Liver (tissue), 9 donors: ENCODE data around the gene FNDC1. TPM values are rescaled to one million over a fixed set of nuclear protein-coding genes. Genes with fewer than 3 reads are reported as not detected.
"Not testable (repeated sequence)": the region's sequence is repeated elsewhere in the genome, so short reads cannot be mapped to it uniquely, and the experiment has no call there.

ENCODE experiments used
- DNase-seq: peaks from one replicate; pipeline ENCODE4 v3.0.0-alpha.2; 2017; ENCODE audit warnings: low spot score
- H3K27ac ChIP-seq, 2 donors: one replicate each; pipeline ENCODE4 v1.7.0; 2013; ENCODE audit warnings: inconsistent platforms in 2 of 2, low read length in 2 of 2, control low read depth in 1 of 2, low read depth in 1 of 2, mild to moderate bottlenecking in 1 of 2
- H3K27me3 ChIP-seq, 4 donors: one replicate each; pipeline versions ENCODE4 v1.6.1 to v1.7.0; 2013; ENCODE audit warnings: low read length in 3 of 4, inconsistent platforms in 1 of 4, mild to moderate bottlenecking in 1 of 4, moderate library complexity in 1 of 4; ENCODE audit not compliant: control insufficient read depth in 4 of 4, insufficient read depth in 4 of 4
- H3K36me3 ChIP-seq, 4 donors: one replicate each; pipeline versions ENCODE4 v1.6.1 to v1.7.0; 2013; ENCODE audit warnings: low read length in 3 of 4, mild to moderate bottlenecking in 3 of 4, low read depth in 1 of 4, moderate library complexity in 1 of 4; ENCODE audit not compliant: control insufficient read depth in 4 of 4, insufficient read depth in 3 of 4
- H3K4me1 ChIP-seq, 4 donors: one replicate each; pipeline versions ENCODE4 v1.6.1 to v1.7.0; 2013; ENCODE audit warnings: low read length in 3 of 4, mild to moderate bottlenecking in 3 of 4, moderate library complexity in 1 of 4; ENCODE audit not compliant: control insufficient read depth in 4 of 4, insufficient read depth in 4 of 4
- H3K4me3 ChIP-seq, 3 donors: one replicate each; pipeline versions ENCODE4 v1.6.1 to v1.7.0; 2013; ENCODE audit warnings: low read length in 3 of 3, control low read depth in 1 of 3, low read depth in 1 of 3, mild to moderate bottlenecking in 1 of 3
- H3K9ac ChIP-seq, 2 donors: one replicate each; pipeline ENCODE4 v1.7.0; 2013; ENCODE audit warnings: low read length in 2 of 2, mild to moderate bottlenecking in 2 of 2, moderate library complexity in 2 of 2, control low read depth in 1 of 2, low read depth in 1 of 2
- H3K9me3 ChIP-seq, 4 donors: one replicate each; pipeline versions ENCODE4 v1.6.1 to v1.7.0; 2013; ENCODE audit warnings: low read length in 3 of 4; ENCODE audit not compliant: control insufficient read depth in 4 of 4
- CTCF ChIP-seq: fragments of 150-350 bp; IDR thresholded peaks from 2 replicates; pipeline ENCODE4 v1.5.1; 2017; ENCODE audit warnings: improper control_type of control experiment, low read depth, low read length; ENCODE audit not compliant: missing input control
- EGR1 ChIP-seq, 2 donors: IDR thresholded peaks; 2 replicates each; pipeline ENCODE4 v1.6.1; 2016 to 2018; ENCODE audit warnings: antibody characterized with exemption in 2 of 2, low read depth in 2 of 2
- GABPA ChIP-seq, 2 donors: IDR thresholded peaks in 1 of 2; conservative IDR thresholded peaks in 1 of 2; 2 replicates each; pipeline ENCODE4 v1.6.1; 2016; ENCODE audit warnings: antibody characterized with exemption in 2 of 2, mild to moderate bottlenecking in 1 of 2, moderate library complexity in 1 of 2
- HNF4A ChIP-seq, 2 donors: conservative IDR thresholded peaks; 2 replicates each; pipeline ENCODE4 v1.6.1; 2016; ENCODE audit warnings: antibody characterized with exemption in 2 of 2, mild to moderate bottlenecking in 2 of 2
- JUND ChIP-seq, 2 donors: IDR thresholded peaks; 2 replicates each; pipeline ENCODE4 v1.6.1; 2016; ENCODE audit warnings: antibody characterized with exemption in 2 of 2
- NR2F2 ChIP-seq: IDR thresholded peaks from 2 replicates; pipeline ENCODE4 v1.6.1; 2016; ENCODE audit warnings: antibody characterized with exemption
- RAD21 ChIP-seq, 2 donors: IDR thresholded peaks; 2 replicates each; pipeline ENCODE4 v1.6.1; 2016; ENCODE audit warnings: antibody characterized with exemption in 2 of 2, mild to moderate bottlenecking in 2 of 2
- REST ChIP-seq: IDR thresholded peaks from 2 replicates; pipeline ENCODE4 v1.6.1; 2016; ENCODE audit warnings: antibody characterized with exemption, mild to moderate bottlenecking
- RXRA ChIP-seq, 2 donors: IDR thresholded peaks; 2 replicates each; pipeline ENCODE4 v1.6.1; 2017 to 2018; ENCODE audit warnings: antibody characterized with exemption in 2 of 2, mild to moderate bottlenecking in 1 of 2
- SP1 ChIP-seq: IDR thresholded peaks from 2 replicates; pipeline ENCODE4 v1.6.1; 2018; ENCODE audit warnings: antibody characterized with exemption, mild to moderate bottlenecking
- TAF1 ChIP-seq: conservative IDR thresholded peaks from 2 replicates; pipeline ENCODE4 v1.6.1; 2016; ENCODE audit warnings: antibody characterized with exemption, mild to moderate bottlenecking
- YY1 ChIP-seq: IDR thresholded peaks from 2 replicates; pipeline ENCODE4 v1.6.1; 2016; ENCODE audit warnings: antibody characterized with exemption, mild to moderate bottlenecking
- ZBTB33 ChIP-seq: IDR thresholded peaks from 2 replicates; pipeline ENCODE4 v1.6.1; 2016; ENCODE audit warnings: antibody characterized with exemption
- WGBS: extraction: QIAGEN DNeasy Blood & Tissue Kit; methylation state at CpG from one replicate; pipeline ENCODE4 v1.1.7; 2013; 5-methylcytosine and 5-hydroxymethylcytosine counted together
- polyA plus RNA-seq, 2 donors: library from polyadenylated mRNA; stranded (reverse) in 1 of 2; unstranded in 1 of 2; fragments of 200-250 nt in 1 of 2; fragments of >200 nt in 1 of 2; fragmentation: Nextera tagmentation in 1 of 2; extraction: Ambion mirVana in 1 of 2; gene quantifications; one replicate each; pipeline versions ENCODE4 v1.2.1 to v1.2.3, GENCODE V29; 2013 to 2015
- total RNA-seq, 2 donors: library from RNA; depleted of rRNA; stranded (reverse); fragments of >200 nt; gene quantifications; one replicate each; pipeline ENCODE4 v1.2.3, GENCODE V29; 2014
- donor health status: healthy.
- donor health status: healthy.
- donor health status: healthy.
- donor health status: healthy.
- donor health status: healthy.

The FNDC1 gene
- total and polyA plus RNA-seq, 4 donors, result 0.10 to 0.47 (median 0.17) TPM; not detected in 1

GRCh38 chr6:159279790-159280277 is 110.6 kb downstream of the FNDC1 start:
- no peak for DNase-seq
- 71% methylated on average over 10 of the region's 10 CpGs for WGBS
- no peak for TF ChIP-seq CTCF
- TF ChIP-seq TAF1, result no peak
- TF ChIP-seq GABPA (IDR thresholded peaks at IDR 0.05 in 1 of 2, conservative IDR thresholded peaks at IDR 0.05 in 1 of 2), result no peak
- no peak for TF ChIP-seq HNF4A (conservative IDR thresholded peaks at IDR 0.05)
- TF ChIP-seq SP1, result no peak
- TF ChIP-seq NR2F2, result no peak
- no peak for TF ChIP-seq RXRA (IDR thresholded peaks at IDR 0.05)
- TF ChIP-seq EGR1 (IDR thresholded peaks at IDR 0.05; ENCODE audit: low read depth in 2 of 2), result no peak
- TF ChIP-seq RAD21 (IDR thresholded peaks at IDR 0.05), result no peak
- TF ChIP-seq REST, result no peak
- Histone ChIP-seq H3K9ac (no peak overlapping the region), H3K4me1 (no peaks in the 10 kb centered on the region), H3K4me3 (no peak overlapping the region), H3K27me3 (no peaks in the 10 kb centered on the region), H3K27ac (no peak overlapping the region), H3K9me3 (no peaks in the 10 kb centered on the region), H3K36me3 (no peaks in the 10 kb centered on the region)

GRCh38 chr6:159282421-159282820 is 113.2 kb downstream of the FNDC1 start:
- no peak overlapping the region for H3K4me3 ChIP-seq
- no peaks in the 10 kb centered on the region for H3K27me3 ChIP-seq
- DNase-seq, result no peak
- H3K4me1 ChIP-seq, result no peaks in the 10 kb centered on the region
- no peaks in the 10 kb centered on the region for H3K36me3 ChIP-seq
- no peak overlapping the region for H3K9ac ChIP-seq
- H3K27ac ChIP-seq, result no peak overlapping the region
- TF ChIP-seq REST, result no peak
- no peak for TF ChIP-seq YY1
- TF ChIP-seq NR2F2, result no peak
- no peak for TF ChIP-seq ZBTB33
- TF ChIP-seq JUND (IDR thresholded peaks at IDR 0.05), result no peak
- no peak for TF ChIP-seq RXRA (IDR thresholded peaks at IDR 0.05)
- H3K9me3 ChIP-seq, result no peaks in the 10 kb centered on the region
- WGBS, result 34% methylated on average over 5 of the region's 5 CpGs

- not testable (repeated sequence) for H3K27ac ChIP-seq, H3K4me1 ChIP-seq, H3K36me3 ChIP-seq, DNase-seq, H3K9me3 ChIP-seq, H3K27me3 ChIP-seq, H3K4me3 ChIP-seq, H3K9ac ChIP-seq
Observed at GRCh38 chr6:159284661-159285060, 115.5 kb downstream of the FNDC1 start.
